Measurements from ENCODE around the gene DSP. TPM values are rescaled to one million over a fixed set of nuclear protein-coding genes. Genes with fewer than 3 reads are reported as not detected.

The DSP gene
- total RNA-seq, 1 experiment from 2014 or later, result 227 TPM

DNA sequence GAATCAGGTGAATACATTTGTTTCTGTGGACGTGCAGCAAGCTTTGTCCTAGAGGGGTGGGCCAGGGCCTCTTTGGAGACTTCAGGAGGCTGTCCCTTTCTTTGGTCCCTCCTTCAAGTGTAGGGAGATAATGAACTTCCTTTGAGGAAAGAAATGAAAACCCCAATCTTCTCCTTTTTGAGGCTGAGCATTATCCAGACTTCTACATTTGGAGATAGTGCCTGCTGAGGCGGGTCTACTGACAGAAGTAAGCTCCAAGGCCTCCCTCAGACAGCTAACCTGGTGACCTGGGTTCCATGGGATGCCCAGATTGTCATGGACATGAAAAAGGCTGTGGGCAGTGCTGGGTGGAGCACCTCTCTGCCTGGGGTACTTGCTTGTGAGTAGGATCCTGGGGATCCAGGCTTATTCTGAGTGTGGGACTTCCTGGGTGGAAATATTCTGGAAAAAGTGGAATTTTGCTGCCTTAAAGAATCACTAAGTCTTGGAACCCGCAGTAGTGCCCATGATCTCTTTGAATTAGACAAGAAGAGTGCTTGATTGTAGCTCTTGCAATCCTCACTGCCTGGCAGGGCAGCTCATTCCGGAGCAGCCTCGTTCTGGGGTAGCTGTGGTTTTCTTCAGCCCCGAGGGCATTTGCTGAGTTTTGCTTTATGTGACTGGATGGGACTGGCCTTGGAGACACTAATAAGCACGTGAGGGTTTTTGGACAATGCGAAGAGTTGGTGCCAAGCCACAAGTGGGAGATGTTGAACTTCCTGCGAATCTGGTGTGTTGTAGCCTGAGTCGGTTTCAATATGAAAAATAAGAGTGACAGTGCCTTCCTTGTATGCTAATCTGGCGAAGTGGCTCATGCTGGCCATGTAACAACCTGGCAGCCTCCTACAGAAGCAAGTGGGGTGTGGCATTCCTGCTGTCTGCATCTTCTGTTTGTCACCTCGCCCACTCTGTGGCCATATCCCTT lies 76.6 kb downstream of the DSP start:
- no peak overlapping the region for H3K27ac Mint-ChIP-seq (ENCODE audit: low read depth, unreplicated experiment)
- peak overlapping the region; percentile 39 for H3K4me3 Mint-ChIP-seq (ENCODE audit: unreplicated experiment)
- peaks cover 34% of the 10 kb centered on the region for H3K4me1 Mint-ChIP-seq (ENCODE audit: insufficient read depth, unreplicated experiment)
- no TSS peak for BruUV-seq (replicated peaks)
- intact Hi-C loops (cut with micrococcal nuclease), result loop anchor here (2.0 to 5.0 kb wide), 3 partner anchors 104 to 441 kb away; no protein-coding TSS in a partner anchor
- CTCF ChIA-PET, result interaction anchor here (0.6 to 5.7 kb wide), 4 partner anchors 74 to 342 kb away, joined by 3 to 61 read pairs (median 4); no protein-coding TSS in a partner anchor
- H3K9me3 Mint-ChIP-seq (ENCODE audit: unreplicated experiment), result no peaks in the 10 kb centered on the region
- POLR2A ChIA-PET, result interaction anchor here (0.6 to 2.3 kb wide), 10 partner anchors 13 to 357 kb away, joined by 3 to 8 read pairs (median 4); partner anchors contain the start of genes CAGE1 and RIOK1
- TF ChIP-seq, protein P1, sequence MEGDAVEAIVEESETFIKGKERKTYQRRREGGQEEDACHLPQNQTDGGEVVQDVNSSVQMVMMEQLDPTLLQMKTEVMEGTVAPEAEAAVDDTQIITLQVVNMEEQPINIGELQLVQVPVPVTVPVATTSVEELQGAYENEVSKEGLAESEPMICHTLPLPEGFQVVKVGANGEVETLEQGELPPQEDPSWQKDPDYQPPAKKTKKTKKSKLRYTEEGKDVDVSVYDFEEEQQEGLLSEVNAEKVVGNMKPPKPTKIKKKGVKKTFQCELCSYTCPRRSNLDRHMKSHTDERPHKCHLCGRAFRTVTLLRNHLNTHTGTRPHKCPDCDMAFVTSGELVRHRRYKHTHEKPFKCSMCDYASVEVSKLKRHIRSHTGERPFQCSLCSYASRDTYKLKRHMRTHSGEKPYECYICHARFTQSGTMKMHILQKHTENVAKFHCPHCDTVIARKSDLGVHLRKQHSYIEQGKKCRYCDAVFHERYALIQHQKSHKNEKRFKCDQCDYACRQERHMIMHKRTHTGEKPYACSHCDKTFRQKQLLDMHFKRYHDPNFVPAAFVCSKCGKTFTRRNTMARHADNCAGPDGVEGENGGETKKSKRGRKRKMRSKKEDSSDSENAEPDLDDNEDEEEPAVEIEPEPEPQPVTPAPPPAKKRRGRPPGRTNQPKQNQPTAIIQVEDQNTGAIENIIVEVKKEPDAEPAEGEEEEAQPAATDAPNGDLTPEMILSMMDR (IDR thresholded peaks at IDR 0.05; ENCODE audit: unreplicated experiment), result no peak
- H3K36me3 Mint-ChIP-seq (ENCODE audit: insufficient read depth, unreplicated experiment), result peaks cover 13% of the 10 kb centered on the region
- DNase-seq (ENCODE audit: unreplicated experiment), result peak; percentile 89
- no peaks in the 10 kb centered on the region for H3K27me3 Mint-ChIP-seq (ENCODE audit: insufficient read depth, unreplicated experiment)

DNA sequence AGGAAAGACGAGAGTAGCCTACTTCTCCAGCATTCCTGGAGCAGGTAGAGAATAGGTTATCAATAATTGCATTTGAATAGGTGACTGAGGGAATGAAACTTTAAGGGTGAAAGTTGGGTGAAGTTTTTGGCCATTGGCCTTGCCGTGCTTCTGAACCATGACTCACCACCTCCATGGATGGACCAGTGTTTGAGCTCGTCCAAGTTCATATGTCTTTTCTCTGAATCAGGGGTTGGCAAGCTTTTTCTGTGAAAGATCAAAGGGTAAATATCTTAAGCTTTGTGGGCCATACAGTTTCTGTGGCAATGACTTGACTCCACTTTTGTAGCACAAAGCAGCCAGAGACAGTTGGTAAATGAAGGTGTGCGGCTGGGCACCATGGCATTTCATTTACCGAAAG lies 80.3 kb downstream of the DSP start:
- Mint-ChIP-seq H3K4me1 (ENCODE audit: insufficient read depth, unreplicated experiment) (peaks cover 20% of the 10 kb centered on the region), H3K36me3 (ENCODE audit: insufficient read depth, unreplicated experiment) (no peaks in the 10 kb centered on the region), H3K27ac (ENCODE audit: low read depth, unreplicated experiment) (no peak overlapping the region), H3K27me3 (ENCODE audit: insufficient read depth, unreplicated experiment) (no peaks in the 10 kb centered on the region), H3K4me3 (ENCODE audit: unreplicated experiment) (no peak overlapping the region), H3K9me3 (ENCODE audit: unreplicated experiment) (no peaks in the 10 kb centered on the region)
- no peak for DNase-seq (ENCODE audit: unreplicated experiment)
- intact Hi-C loops (cut with micrococcal nuclease), result no loop called here
- BruUV-seq (replicated peaks), result no TSS peak
- ChIA-PET CTCF (no interaction called here), POLR2A (interaction anchor here (1.1 kb wide), 1 partner anchor 346 kb away, joined by 3 read pairs; no protein-coding TSS in a partner anchor)
- TF ChIP-seq, protein P1 (IDR thresholded peaks at IDR 0.05; ENCODE audit: unreplicated experiment), result no peak

DNA sequence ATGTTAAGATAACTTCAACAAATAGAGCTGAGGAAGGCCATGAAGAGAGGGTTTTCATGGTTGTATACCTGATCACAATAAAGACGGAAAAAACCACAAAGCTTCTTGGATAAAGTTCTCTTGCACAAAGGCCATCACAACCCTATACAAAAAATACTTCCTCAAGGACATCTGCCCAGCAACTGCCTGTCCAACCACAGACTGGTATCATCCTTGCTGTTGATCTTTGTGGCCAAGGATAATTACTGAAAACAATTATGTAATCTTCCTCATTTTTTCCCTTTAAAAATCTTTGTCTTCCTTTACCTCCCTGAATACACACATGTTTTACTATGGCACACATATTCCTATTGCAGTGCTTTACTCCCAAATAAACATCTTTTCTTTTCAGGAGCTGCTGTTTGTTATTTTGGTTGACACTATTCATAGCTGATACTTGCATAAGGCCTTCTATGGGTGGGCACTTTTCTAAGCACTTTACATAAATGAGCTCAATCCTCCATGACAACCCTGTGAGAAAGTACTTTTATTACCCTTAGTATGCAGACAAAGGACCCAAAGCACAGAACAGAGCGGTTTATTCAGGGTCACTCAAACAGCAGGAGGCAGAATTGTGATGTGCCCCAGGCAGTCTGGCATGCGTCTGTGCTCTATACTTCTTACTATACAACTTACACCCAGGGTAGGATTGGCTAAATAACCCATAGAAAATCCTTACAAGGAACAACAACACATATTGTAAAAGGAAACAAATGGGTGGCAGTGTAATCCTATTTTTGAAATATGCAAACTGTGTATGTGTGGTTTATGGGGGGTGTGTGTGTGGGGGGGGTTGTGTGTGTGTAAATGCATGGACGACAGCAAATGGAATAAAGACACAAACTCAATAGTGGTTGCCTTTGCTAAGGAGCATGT lies 83.6 kb downstream of the DSP start:
- CTCF ChIA-PET, result interaction anchor here (0.8 kb wide), 1 partner anchor 161 kb away, joined by 3 read pairs; no protein-coding TSS in a partner anchor
- Mint-ChIP-seq H3K9me3 (ENCODE audit: unreplicated experiment) (peaks cover 7% of the 10 kb centered on the region), H3K36me3 (ENCODE audit: insufficient read depth, unreplicated experiment) (no peaks in the 10 kb centered on the region), H3K4me1 (ENCODE audit: insufficient read depth, unreplicated experiment) (peaks cover 6% of the 10 kb centered on the region), H3K27me3 (ENCODE audit: insufficient read depth, unreplicated experiment) (no peaks in the 10 kb centered on the region), H3K4me3 (ENCODE audit: unreplicated experiment) (no peak overlapping the region), H3K27ac (ENCODE audit: low read depth, unreplicated experiment) (no peak overlapping the region)
- TF ChIP-seq, protein P1 (IDR thresholded peaks at IDR 0.05; ENCODE audit: unreplicated experiment), result no peak
- POLR2A ChIA-PET, result interaction anchor here (0.6 kb wide), 1 partner anchor 983 kb away, joined by 3 read pairs; no protein-coding TSS in a partner anchor
- intact Hi-C loops (cut with micrococcal nuclease), result no loop called here
- BruUV-seq (replicated peaks), result no TSS peak
- no peak for DNase-seq (ENCODE audit: unreplicated experiment)
